UCSD-AML1 (cell line): Measurements from ENCODE around the gene ITGB7.
"Not testable (repeated sequence)": the region's sequence is repeated elsewhere in the genome, so short reads cannot be mapped to it uniquely, and the experiment has no call there.

Experiments
- DNase-seq: peaks from one replicate; lab custom pipeline; 2025; ENCODE audit not compliant: unreplicated experiment; lab: John Stamatoyannopoulos, UW

The ITGB7 gene

GRCh38 chr12:53217051-53217930, 10.2 kb upstream of the ITGB7 start:
- DNase-seq: peak; percentile 79

GRCh38 chr12:53215497-53215896, 8.4 kb upstream of the ITGB7 start:
- no peak for DNase-seq

- peak; percentile 82 for DNase-seq
These were observed 7.8 kb upstream of the ITGB7 start for GRCh38 chr12:53214687-53215455.

- DNase-seq: no peak
These were observed 7.2 kb upstream of the ITGB7 start for GRCh38 chr12:53214221-53214620.

- peak; percentile 83 for DNase-seq
These were observed 6.3 kb upstream of the ITGB7 start for GRCh38 chr12:53213348-53213747.

GRCh38 chr12:53212931-53213330, 5.9 kb upstream of the ITGB7 start:
- no peak for DNase-seq

GRCh38 chr12:53211476-53212381, 4.7 kb upstream of the ITGB7 start:
- no peak for DNase-seq

- DNase-seq: no peak
These were observed 3.8 kb upstream of the ITGB7 start for GRCh38 chr12:53210843-53211242.

- peak; percentile 48 for DNase-seq
These were observed 1.9 kb upstream of the ITGB7 start for GRCh38 chr12:53208877-53209463.

- no peak for DNase-seq
These were observed 1.4 kb upstream of the ITGB7 start for GRCh38 chr12:53208435-53208834.

- DNase-seq: no peak
These were observed 1.2 kb downstream of the ITGB7 start for GRCh38 chr12:53205747-53206419.

- no peak for DNase-seq
These were observed 2.7 kb downstream of the ITGB7 start for GRCh38 chr12:53204351-53204750.

GRCh38 chr12:53202316-53202715, 4.7 kb downstream of the ITGB7 start:
- DNase-seq: not testable (repeated sequence)

GRCh38 chr12:53201639-53202038, 5.4 kb downstream of the ITGB7 start:
- no peak for DNase-seq

GRCh38 chr12:53201177-53201541, 5.9 kb downstream of the ITGB7 start:
- no peak for DNase-seq

GRCh38 chr12:53200458-53201176, 6.4 kb downstream of the ITGB7 start:
- DNase-seq: no peak

- no peak for DNase-seq
These were observed 7.0 kb downstream of the ITGB7 start for GRCh38 chr12:53200107-53200457.

GRCh38 chr12:53199700-53200099, 7.4 kb downstream of the ITGB7 start:
- no peak for DNase-seq

- DNase-seq: peak; percentile 46
These were observed 8.5 kb downstream of the ITGB7 start for GRCh38 chr12:53198486-53199110.
